Thyroid gland (tissue), 4 donors: Measurements from ENCODE around the gene MAPK1. TPM values are rescaled to one million over a fixed set of nuclear protein-coding genes. Genes with fewer than 3 reads are reported as not detected.
A peak's percentile ranks its signal among the peaks of the same experiment; 100 is the strongest.
"Not testable (repeated sequence)": the region's sequence is repeated elsewhere in the genome, so short reads cannot be mapped to it uniquely, and the experiment has no call there.

ENCODE experiments used
- DNase-seq, 2 donors: peaks; one replicate each; pipeline ENCODE4 v3.0.0-alpha.2; 2019
- H3K27ac ChIP-seq, 3 donors: fragments of 200-600 bp; sonication (generic); 1 replicate in 2 of 3; 2 replicates in 1 of 3; pipeline ENCODE4 v1.5.1; 2016 to 2019; ENCODE audit warnings: mild to moderate bottlenecking in 1 of 3, moderate library complexity in 1 of 3
- H3K27me3 ChIP-seq: fragments of 200-600 bp; sonication (generic); one replicate; pipeline ENCODE4 v1.5.1; 2019
- H3K36me3 ChIP-seq, 2 donors: fragments of 200-600 bp; sonication (generic); one replicate each; pipeline ENCODE4 v1.5.1; 2016 to 2019
- H3K4me1 ChIP-seq, 2 donors: fragments of 200-600 bp; sonication (generic); one replicate each; pipeline ENCODE4 v1.5.1; 2017 to 2019
- H3K4me3 ChIP-seq, 3 donors: fragments of 200-600 bp; sonication (generic); replicated peaks in 1 of 3; 1 replicate in 2 of 3; 2 replicates in 1 of 3; pipeline ENCODE4 v1.5.1; 2016; ENCODE audit warnings: mild to moderate bottlenecking in 1 of 3
- H3K9me3 ChIP-seq: fragments of 200-600 bp; sonication (generic); one replicate; pipeline ENCODE4 v1.5.1; 2017
- POLR2A ChIP-seq, 2 donors: fragments of 450-650 bp; IDR thresholded peaks; one replicate each; pipeline ENCODE4 v1.6.1; 2017; ENCODE audit warnings: antibody characterized with exemption in 2 of 2, mild to moderate bottlenecking in 2 of 2, moderate library complexity in 1 of 2
- WGBS, 2 donors: methylation state at CpG; one replicate each; pipeline ENCODE4 v1.1.5; 2017; 5-methylcytosine and 5-hydroxymethylcytosine counted together
- intact Hi-C: fragments of 100-400 bp; cut with DNase I; formaldehyde crosslinking; loops from one replicate; pipeline ENCODE4 v1.15.1; 2023
- total RNA-seq, 4 donors: library from RNA; depleted of rRNA; stranded (reverse); fragments of >200 nt; gene quantifications; one replicate each; pipeline ENCODE4 v1.2.3, GENCODE V29; 2016
- TF ChIP-seq, protein P1 (sequence below), 6 experiments: fragments of 200-600 bp in 3 of 6; fragments of 450-650 bp in 3 of 6; sonication (generic) in 3 of 6; IDR thresholded peaks; one replicate each; pipeline ENCODE4 v1.5.1; 2016 to 2019; ENCODE audit warnings: antibody characterized with exemption in 6 of 6, mild to moderate bottlenecking in 2 of 6, inconsistent platforms in 1 of 6, moderate library complexity in 1 of 6

MAPK1 gene
- total RNA-seq, 4 donors from 2014 or later, result 83.1 to 145 (median 97.9) TPM

- H3K4me3 ChIP-seq, result no peak overlapping the region
- H3K27ac ChIP-seq, result no peak overlapping the region
- no peaks in the 10 kb centered on the region for H3K4me1 ChIP-seq
- no peak for DNase-seq
- no peaks in the 10 kb centered on the region for H3K36me3 ChIP-seq
- intact Hi-C loops, result no loop called here
- H3K27me3 ChIP-seq, result no peaks in the 10 kb centered on the region
- 51 to 70% methylated on average over 4 of the region's 4 CpGs for WGBS, 2 donors
- H3K9me3 ChIP-seq, result no peaks in the 10 kb centered on the region
- no peak for TF ChIP-seq POLR2A (IDR thresholded peaks at IDR 0.05)
- TF ChIP-seq, protein P1, sequence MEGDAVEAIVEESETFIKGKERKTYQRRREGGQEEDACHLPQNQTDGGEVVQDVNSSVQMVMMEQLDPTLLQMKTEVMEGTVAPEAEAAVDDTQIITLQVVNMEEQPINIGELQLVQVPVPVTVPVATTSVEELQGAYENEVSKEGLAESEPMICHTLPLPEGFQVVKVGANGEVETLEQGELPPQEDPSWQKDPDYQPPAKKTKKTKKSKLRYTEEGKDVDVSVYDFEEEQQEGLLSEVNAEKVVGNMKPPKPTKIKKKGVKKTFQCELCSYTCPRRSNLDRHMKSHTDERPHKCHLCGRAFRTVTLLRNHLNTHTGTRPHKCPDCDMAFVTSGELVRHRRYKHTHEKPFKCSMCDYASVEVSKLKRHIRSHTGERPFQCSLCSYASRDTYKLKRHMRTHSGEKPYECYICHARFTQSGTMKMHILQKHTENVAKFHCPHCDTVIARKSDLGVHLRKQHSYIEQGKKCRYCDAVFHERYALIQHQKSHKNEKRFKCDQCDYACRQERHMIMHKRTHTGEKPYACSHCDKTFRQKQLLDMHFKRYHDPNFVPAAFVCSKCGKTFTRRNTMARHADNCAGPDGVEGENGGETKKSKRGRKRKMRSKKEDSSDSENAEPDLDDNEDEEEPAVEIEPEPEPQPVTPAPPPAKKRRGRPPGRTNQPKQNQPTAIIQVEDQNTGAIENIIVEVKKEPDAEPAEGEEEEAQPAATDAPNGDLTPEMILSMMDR (IDR thresholded peaks at IDR 0.05), result no peak
Measured at GRCh38 chr22:21876486-21877176, 9.2 kb upstream of the MAPK1 start.

GRCh38 chr22:21874953-21875352, 7.5 kb upstream of the MAPK1 start:
- H3K4me1 ChIP-seq, intact Hi-C loops, DNase-seq, H3K4me3 ChIP-seq, H3K27ac ChIP-seq, H3K27me3 ChIP-seq, H3K36me3 ChIP-seq, H3K9me3 ChIP-seq: not testable (repeated sequence)
- whole genome bisulfite sequencing, 2 donors, result 83% methylated on average over 4 of the region's 4 CpGs

DNA sequence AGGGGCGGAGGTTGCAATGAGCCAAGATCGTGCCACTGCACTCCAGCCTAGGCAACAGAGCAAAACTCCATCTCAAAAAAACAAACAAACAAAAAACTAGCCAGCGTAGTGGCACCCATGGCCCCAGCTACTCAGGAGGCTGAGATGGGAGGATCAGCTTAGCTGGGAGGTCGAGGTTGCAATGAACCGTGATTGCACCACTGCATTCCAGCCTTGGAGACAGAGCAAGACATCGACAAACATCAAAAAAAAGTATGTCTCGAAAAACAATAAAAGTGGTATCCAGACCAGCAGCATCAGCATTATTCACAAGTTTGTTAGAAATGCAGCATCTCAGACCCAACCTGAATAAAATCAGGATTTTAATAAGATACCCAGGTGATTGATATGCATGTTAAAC, 6.2 kb upstream of the MAPK1 start:
- 92 to 94% methylated on average over 7 of the region's 7 CpGs for WGBS, 2 donors
- H3K36me3 ChIP-seq, result no peaks in the 10 kb centered on the region
- H3K4me3 ChIP-seq, result no peak overlapping the region
- intact Hi-C loops, result no loop called here
- no peak overlapping the region for H3K27ac ChIP-seq
- H3K27me3 ChIP-seq, result no peaks in the 10 kb centered on the region
- peaks cover 0 to 3% of the 10 kb centered on the region in 2 donors for H3K4me1 ChIP-seq
- DNase-seq, result no peak
- TF ChIP-seq POLR2A (IDR thresholded peaks at IDR 0.05), result no peak
- TF ChIP-seq, protein P1 (IDR thresholded peaks at IDR 0.05), result no peak
- no peaks in the 10 kb centered on the region for H3K9me3 ChIP-seq

DNA sequence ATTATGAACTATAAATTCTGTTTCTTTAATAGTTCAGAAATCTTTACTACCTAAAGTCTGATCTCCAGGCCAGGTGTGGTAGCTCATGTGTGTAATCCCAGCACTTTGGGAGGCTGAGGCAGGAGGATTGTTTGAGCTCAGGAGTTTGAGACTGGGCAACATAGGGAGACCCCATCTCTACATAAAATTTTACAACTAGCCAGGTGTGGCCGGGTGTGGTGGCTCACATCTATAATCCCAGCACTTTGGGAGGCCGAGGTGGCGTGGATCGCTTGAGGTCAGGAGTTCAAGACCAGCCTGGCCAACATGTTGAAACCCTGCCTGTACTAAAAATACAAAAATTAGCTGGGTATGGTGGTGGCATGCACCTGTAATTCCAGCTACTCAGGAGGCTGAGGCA, 5.3 kb upstream of the MAPK1 start:
- H3K4me1 ChIP-seq, H3K4me3 ChIP-seq, H3K27me3 ChIP-seq, intact Hi-C loops, H3K9me3 ChIP-seq, H3K36me3 ChIP-seq, DNase-seq, H3K27ac ChIP-seq: not testable (repeated sequence)
- 93 to 100% methylated on average over 4 of the region's 4 CpGs for WGBS, 2 donors

GRCh38 chr22:21868651-21869050, 1.2 kb upstream of the MAPK1 start:
- intact Hi-C loops, result loop anchor here (10.0 kb wide), 1 partner anchor 134 kb away; the partner anchor contains the start of gene YPEL1
- Histone ChIP-seq H3K9me3 (no peaks in the 10 kb centered on the region), H3K36me3 (no peaks in the 10 kb centered on the region), H3K4me1 (peaks cover 19 to 26% of the 10 kb centered on the region in 2 donors), H3K4me3 (peak overlapping the region in 1 of 3 donors; percentile 90), H3K27ac (no peak overlapping the region), H3K27me3 (no peaks in the 10 kb centered on the region)
- DNase-seq, result no peak
- TF ChIP-seq POLR2A (IDR thresholded peaks at IDR 0.05), result no peak
- TF ChIP-seq, protein P1 (IDR thresholded peaks at IDR 0.05), result no peak
- WGBS, 2 donors, result 95 to 96% methylated on average over 7 of the region's 7 CpGs

DNA sequence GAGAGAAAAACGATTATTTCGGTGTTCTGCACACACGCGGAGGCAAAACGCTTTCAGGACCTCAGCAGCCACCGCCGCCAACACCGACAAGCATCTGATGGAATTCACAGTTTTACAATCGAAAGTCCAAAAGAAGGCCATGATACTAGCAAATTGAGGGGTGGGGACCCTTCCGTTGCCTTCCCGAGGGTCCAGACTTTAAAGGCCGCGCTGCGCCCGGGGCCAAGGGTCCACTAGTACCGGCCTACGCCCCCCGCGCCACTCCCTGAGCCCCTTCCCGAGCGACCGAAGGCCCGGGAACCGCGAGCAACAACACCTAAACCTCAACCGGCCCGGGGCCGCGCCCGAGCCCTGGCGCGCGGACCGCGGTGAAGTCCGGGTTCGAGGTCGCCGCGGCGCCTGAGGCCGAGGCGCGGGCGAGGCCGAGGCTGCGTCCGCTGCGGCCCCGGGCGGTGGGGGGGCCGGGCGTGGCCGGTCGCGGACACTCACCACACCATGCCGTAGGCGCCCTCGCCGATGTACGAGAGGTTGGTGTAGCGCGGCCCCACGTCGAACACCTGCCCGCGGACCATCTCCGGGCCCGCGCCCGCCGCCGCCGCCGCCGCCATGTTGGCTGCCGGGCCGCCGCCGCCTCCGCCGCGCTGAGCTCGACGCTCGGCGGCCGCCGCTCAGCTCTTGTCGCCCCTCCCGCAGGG, 465 bp downstream of the MAPK1 start:
- intact Hi-C loops, result loop anchor here (10.0 kb wide), 1 partner anchor 132 kb away; the partner anchor contains the start of gene YPEL1
- H3K27ac ChIP-seq, result peak overlapping the region; percentile 54 to 87 (median 85)

More for the DNA sequence above, 465 bp downstream of the MAPK1 start:
- WGBS, 2 donors, result 0 to 1% methylated on average over 9 to 28 of the region's 91 CpGs
- TF ChIP-seq, protein P1 (IDR thresholded peaks at IDR 0.05), result no peak
- no peak for TF ChIP-seq POLR2A (IDR thresholded peaks at IDR 0.05)
- DNase-seq, result peak; percentile 39 to 54
- Histone ChIP-seq H3K4me1 (peaks cover 29 to 41% of the 10 kb centered on the region in 2 donors), H3K4me3 (peak overlapping the region; percentile 11 to 90 (median 72)), H3K9me3 (no peaks in the 10 kb centered on the region), H3K36me3 (no peaks in the 10 kb centered on the region), H3K27me3 (no peaks in the 10 kb centered on the region)
